Heart right ventricle (tissue), 16 donors: ENCODE measurements around the gene SKIC3. TPM values are rescaled to one million over a fixed set of nuclear protein-coding genes. Genes with fewer than 3 reads are reported as not detected.
A peak's percentile ranks its signal among the peaks of the same experiment; 100 is the strongest.

Experiments
- ATAC-seq, 8 donors: fragments of 200-7000 bp; cut with Tn5 transposase; one replicate each; pipeline ENCODE4 v1.9.1; 2020; ENCODE audit warnings: mild to moderate bottlenecking in 8 of 8, moderate library complexity in 8 of 8, moderate number of reproducible peaks in 1 of 8
- DNase-seq, 2 donors: peaks; one replicate each; pipeline ENCODE4 v3.0.0-alpha.2; 2020
- H3K27ac ChIP-seq, 10 donors: fragments of 200-600 bp; sonication (generic) in 2 of 10; one replicate each; pipeline versions ENCODE4 v1.5.0 to v1.8.0; 2020 to 2022; ENCODE audit warnings: mild to moderate bottlenecking in 3 of 10
- H3K27me3 ChIP-seq, 7 donors: fragments of 200-600 bp; one replicate each; pipeline ENCODE4 v1.8.0; 2021 to 2022; ENCODE audit warnings: mild to moderate bottlenecking in 2 of 7
- H3K36me3 ChIP-seq, 9 donors: fragments of 200-600 bp; sonication (generic) in 1 of 9; one replicate each; pipeline versions ENCODE4 v1.5.0 to v1.8.0; 2020 to 2022; ENCODE audit warnings: mild to moderate bottlenecking in 2 of 9
- H3K4me1 ChIP-seq, 9 donors: fragments of 200-600 bp; sonication (generic) in 1 of 9; one replicate each; pipeline versions ENCODE4 v1.5.0 to v1.8.0; 2020 to 2022; ENCODE audit warnings: mild to moderate bottlenecking in 4 of 9
- H3K4me3 ChIP-seq, 10 donors: fragments of 200-600 bp; sonication (generic) in 2 of 10; one replicate each; pipeline versions ENCODE4 v1.5.0 to v1.8.0; 2020 to 2022; ENCODE audit warnings: mild to moderate bottlenecking in 7 of 10, moderate library complexity in 2 of 10
- H3K9me3 ChIP-seq, 11 donors: fragments of 200-600 bp in 10 of 11; sonication (generic) in 2 of 11; one replicate each; pipeline versions ENCODE4 v1.5.0 to v1.8.0; 2013 to 2022; ENCODE audit warnings: mild to moderate bottlenecking in 2 of 11, control low read depth in 1 of 11, moderate library complexity in 1 of 11
- WGBS, 2 donors: extraction: QIAGEN DNeasy Blood & Tissue Kit; methylation state at CpG; one replicate each; pipeline ENCODE4 v1.1.7; 2013; ENCODE audit warnings: inconsistent platforms in 1 of 2; 5-methylcytosine and 5-hydroxymethylcytosine counted together
- intact Hi-C, 10 donors: fragments of 100-400 bp; cut with DNase I; formaldehyde crosslinking; loops; one replicate each; pipeline versions ENCODE4 v1.11.1 to v1.14.2; 2022
- long read RNA-seq, 3 donors: library from polyadenylated mRNA; unstranded; transcript quantifications; one replicate each; pipeline ENCODE4 v2.0.0, GENCODE V29; 2020 to 2021
- polyA plus RNA-seq, 2 donors: library from polyadenylated mRNA; stranded (reverse); fragments of 200-250 nt; gene quantifications; one replicate each; pipeline ENCODE4 v1.2.3, GENCODE V29; 2013
- total RNA-seq, 10 donors: library from RNA; stranded (reverse); fragmentation: NEBNext Ultra II Directional in 3 of 10; extraction: Animal tissue kit (Norgen Biotek cat#: 25700) in 3 of 10; gene quantifications; one replicate each; pipeline versions ENCODE4 v1.2.1 to v1.2.4, GENCODE V29; 2021 to 2023
- TF ChIP-seq, protein P1 (sequence below), 9 donors: fragments of 200-600 bp; sonication (generic) in 2 of 9; IDR thresholded peaks; one replicate each; pipeline versions ENCODE4 v1.5.0 to v1.8.0; 2021 to 2022; ENCODE audit warnings: antibody characterized with exemption in 9 of 9, mild to moderate bottlenecking in 5 of 9, moderate library complexity in 1 of 9
- donor health status: Arrhythmogenic right ventricular cardiomyopathy.
- donor health status: ischemic (EF 13 %, LVEDD 7.1; RV severe dilation, severe dysfunction).
- donor health status: healthy with polysubstance abuse.
- donor health status: DM: no; HTN: yes; CAD: no.
- donor health status: DM: no; HTN: no; CAD: no.
- donor health status: ischemic (EF 25% LVEDD 6.9; RV normal size, moderate dysfunction).
- donor health status: ischemic (EF 25% LVEDD 5.7; RV mildly dilated, moderate dysfunction).
- donor health status: healthy.
- donor health status: DM: yes; HTN: yes; CAD: no.
- donor health status: Ischemic cardiomyopathy.
- donor health status: ischemic (EF 35%, LVEDD 5.7; RV mildly dilated, moderate dysfunction).
- donor health status: nonischemic (EF 11% LVEDD 7.7; RV severe dilation, severe dysfunction).
- donor health status: DM: yes; HTN: yes; CAD: no.
- donor health status: PGD.
- donor health status: ischemic (EF 29% LVEDD 5.4; RV normal size, mild dysfunction).
- donor health status: nonischemic (EF 23%, LVEDD 6.1; RV moderate dilation, normal function).

The SKIC3 gene
- total RNA-seq, result 10 to 100 TPM; 53.5 to 74.9 (median 68.6) TPM
- 10 to 100 TPM; 15.3 to 16.7 TPM for polyA plus RNA-seq
- long read RNA-seq, donor 1, full-length matches to known transcripts, result 15 of 45 reads
- long read RNA-seq, donor 1, partial matches to known transcripts, result 27 of 45 reads
- long read RNA-seq, donor 1, other reads (novel, unspliced or antisense), result 3 of 45 reads
- long read RNA-seq, donor 2, full-length matches to known transcripts, result 23 of 60 reads
- long read RNA-seq, donor 2, partial matches to known transcripts, result 31 of 60 reads
- long read RNA-seq, donor 2, other reads (novel, unspliced or antisense), result 6 of 60 reads
- long read RNA-seq, donor 3, full-length matches to known transcripts, result 12 of 51 reads
- long read RNA-seq, donor 3, partial matches to known transcripts, result 34 of 51 reads
- long read RNA-seq, donor 3, other reads (novel, unspliced or antisense), result 5 of 51 reads

DNA sequence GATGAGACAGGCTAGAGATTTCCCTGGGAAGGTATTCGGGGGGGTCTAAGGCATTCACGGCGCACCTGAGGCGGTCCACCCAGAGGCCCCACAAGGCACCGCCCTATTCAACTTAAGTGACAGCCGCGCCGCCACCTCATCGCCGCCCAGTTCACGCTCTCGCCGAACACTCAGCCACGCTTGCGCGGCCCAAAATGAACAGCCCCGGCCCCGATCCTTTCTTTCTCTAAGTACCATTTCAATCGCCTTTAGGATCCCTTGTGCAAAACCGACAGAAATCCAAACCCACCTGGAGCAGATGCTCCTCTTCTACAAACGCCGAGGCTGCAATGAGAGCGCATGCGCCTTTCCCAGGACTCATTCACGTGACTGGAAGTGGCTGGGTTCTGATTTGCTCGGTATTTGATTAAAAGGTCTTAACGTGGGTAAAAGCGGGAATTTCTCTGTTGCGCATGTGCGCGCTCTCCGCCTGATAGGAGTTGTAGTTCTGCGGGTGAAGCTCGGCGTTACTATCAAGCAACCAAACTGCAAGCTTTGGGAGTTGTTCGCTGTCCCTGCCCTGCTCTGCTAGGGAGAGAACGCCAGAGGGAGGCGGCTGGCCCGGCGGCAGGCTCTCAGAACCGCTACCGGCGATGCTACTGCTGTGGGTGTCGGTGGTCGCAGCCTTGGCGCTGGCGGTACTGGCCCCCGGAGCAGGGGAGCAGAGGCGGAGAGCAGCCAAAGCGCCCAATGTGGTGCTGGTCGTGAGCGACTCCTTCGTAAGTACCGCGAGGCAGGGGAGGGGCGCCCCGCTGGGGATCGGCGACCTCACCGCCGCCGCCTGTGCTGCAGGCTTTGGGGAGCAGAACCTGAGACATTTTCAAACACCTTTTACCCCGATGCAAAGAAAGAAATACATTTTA, at the start of gene SKIC3, which contains the start of gene ARSK:
Gene SKIC3 (minus strand): TSS at position 331 of the 902 bp plus-strand sequence. CDS start 7,827 bp downstream, outside the sequence.
Gene ARSK (plus strand): TSS at position 455 of the 902 bp plus-strand sequence. CDS start 178 bp downstream, at position 633.
- H3K9me3 ChIP-seq, result no peaks in the 10 kb centered on the region
- TF ChIP-seq, protein P1, sequence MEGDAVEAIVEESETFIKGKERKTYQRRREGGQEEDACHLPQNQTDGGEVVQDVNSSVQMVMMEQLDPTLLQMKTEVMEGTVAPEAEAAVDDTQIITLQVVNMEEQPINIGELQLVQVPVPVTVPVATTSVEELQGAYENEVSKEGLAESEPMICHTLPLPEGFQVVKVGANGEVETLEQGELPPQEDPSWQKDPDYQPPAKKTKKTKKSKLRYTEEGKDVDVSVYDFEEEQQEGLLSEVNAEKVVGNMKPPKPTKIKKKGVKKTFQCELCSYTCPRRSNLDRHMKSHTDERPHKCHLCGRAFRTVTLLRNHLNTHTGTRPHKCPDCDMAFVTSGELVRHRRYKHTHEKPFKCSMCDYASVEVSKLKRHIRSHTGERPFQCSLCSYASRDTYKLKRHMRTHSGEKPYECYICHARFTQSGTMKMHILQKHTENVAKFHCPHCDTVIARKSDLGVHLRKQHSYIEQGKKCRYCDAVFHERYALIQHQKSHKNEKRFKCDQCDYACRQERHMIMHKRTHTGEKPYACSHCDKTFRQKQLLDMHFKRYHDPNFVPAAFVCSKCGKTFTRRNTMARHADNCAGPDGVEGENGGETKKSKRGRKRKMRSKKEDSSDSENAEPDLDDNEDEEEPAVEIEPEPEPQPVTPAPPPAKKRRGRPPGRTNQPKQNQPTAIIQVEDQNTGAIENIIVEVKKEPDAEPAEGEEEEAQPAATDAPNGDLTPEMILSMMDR (IDR thresholded peaks at IDR 0.05), result peak in 7 of 9 donors; percentile 16 to 61 (median 47)
- intact Hi-C loops, result loop anchor here in 2 of 10 donors (10.0 kb wide), 2 partner anchors 290 to 410 kb away; partner anchors contain the start of gene ELL2 (in 1 of the 2)
- ATAC-seq (peak; percentile 97 to 99 (median 98)), DNase-seq (peak; percentile 91 to 96)
- 0% methylated on average over 62 to 63 of the region's 63 CpGs for WGBS, 2 donors
- H3K4me1 ChIP-seq, result peaks cover 0 to 45% (median 31%) of the 10 kb centered on the region in 9 donors
- no peaks in the 10 kb centered on the region for H3K27me3 ChIP-seq
- H3K4me3 ChIP-seq, result peak within 1 kb of the TSS; percentile 58 to 96 (median 74)
- H3K27ac ChIP-seq, result peak within 1 kb of the TSS; percentile 43 to 91 (median 84)
- peaks cover 0 to 19% (median 0%) of the 10 kb centered on the region in 9 donors for H3K36me3 ChIP-seq

DNA sequence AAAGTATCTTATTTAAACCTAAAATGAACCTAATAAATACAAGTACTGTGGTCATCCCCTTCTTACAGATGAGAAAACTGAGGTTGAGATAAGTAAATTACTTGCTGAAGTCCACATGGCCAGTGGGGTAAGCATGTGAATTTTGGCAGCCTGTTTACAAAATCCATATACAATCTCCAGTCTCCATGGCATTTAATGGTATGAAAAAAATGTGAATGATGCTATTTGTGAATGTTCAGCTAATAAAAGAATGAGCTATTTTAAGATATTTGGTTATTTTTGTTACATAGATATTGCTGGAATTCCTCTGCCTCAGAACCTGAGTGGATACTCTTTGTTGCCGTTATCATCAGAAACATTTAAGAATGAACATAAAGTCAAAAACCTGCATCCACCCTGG, 45.8 kb upstream of the SKIC3 start:
- intact Hi-C loops, result no loop called here
- no peak for DNase-seq
- TF ChIP-seq, protein P1 (IDR thresholded peaks at IDR 0.05), result no peak
- Histone ChIP-seq H3K27ac (no peak overlapping the region), H3K27me3 (no peaks in the 10 kb centered on the region), H3K4me3 (no peak overlapping the region), H3K4me1 (peaks cover 0 to 12% (median 0%) of the 10 kb centered on the region in 9 donors), H3K9me3 (no peaks in the 10 kb centered on the region), H3K36me3 (peaks cover 0 to 21% (median 0%) of the 10 kb centered on the region in 9 donors)
- ATAC-seq, result no peak
- WGBS, 2 donors, result 30 to 62% methylated on average over 1 of the region's 1 CpG

DNA sequence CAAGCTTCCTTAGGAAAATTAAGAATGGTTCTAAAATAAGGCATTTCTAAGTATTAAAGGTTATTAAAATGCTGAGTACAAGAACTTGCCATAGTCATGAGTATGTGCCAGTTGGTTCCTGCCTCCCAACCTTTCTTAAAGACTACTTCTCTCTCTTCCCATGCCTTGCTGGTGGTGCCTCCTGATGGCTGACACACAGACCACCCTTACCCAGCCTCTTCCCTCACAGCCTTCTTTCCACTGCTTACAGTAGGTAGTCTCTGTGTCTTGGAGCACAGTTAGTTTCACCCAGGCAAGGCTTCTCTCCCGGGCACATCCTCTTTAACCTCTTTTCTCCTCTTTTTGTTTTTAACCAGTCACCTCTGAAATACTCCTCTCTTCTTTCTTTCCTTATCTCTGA, 44.5 kb upstream of the SKIC3 start:
- Histone ChIP-seq H3K36me3 (peaks cover 0 to 21% (median 0%) of the 10 kb centered on the region in 9 donors), H3K27ac (no peak overlapping the region), H3K9me3 (no peaks in the 10 kb centered on the region), H3K4me3 (no peak overlapping the region), H3K27me3 (no peaks in the 10 kb centered on the region), H3K4me1 (peaks cover 0 to 12% (median 0%) of the 10 kb centered on the region in 9 donors)
- intact Hi-C loops, result no loop called here
- no peak for ATAC-seq
- TF ChIP-seq, protein P1 (IDR thresholded peaks at IDR 0.05), result no peak
- WGBS, 2 donors, result 87 to 94% methylated on average over 1 of the region's 1 CpG
- DNase-seq, result no peak
